MM.1S (cell line): Measurements from ENCODE around the gene PLCB1.

ENCODE experiments used
- DNase-seq: peaks from one replicate; pipeline ENCODE4 v3.0.0-alpha.2; 2015
- H2AFZ ChIP-seq: fragments of 300-600 bp; sonication (generic); 2 replicates; pipeline ENCODE4 v1.6.0; 2016; ENCODE audit warnings: antibody characterized with exemption, low read length
- H3F3A ChIP-seq: fragments of 300-600 bp; sonication (generic); 2 replicates; pipeline ENCODE4 v1.6.1; 2016; ENCODE audit warnings: mild to moderate bottlenecking, antibody characterized with exemption, low read length, moderate library complexity, mixed read lengths; ENCODE audit not compliant: insufficient read depth
- H3K27ac ChIP-seq: fragments of 300-600 bp; sonication (generic); 2 replicates; pipeline ENCODE4 v1.5.1; 2016; ENCODE audit warnings: mild to moderate bottlenecking, low read length
- H3K27me3 ChIP-seq: fragments of 300-600 bp; sonication (generic); replicated peaks from 2 replicates; pipeline ENCODE4 v1.6.0; 2016; ENCODE audit warnings: low read length; ENCODE audit not compliant: insufficient read depth
- H3K36me3 ChIP-seq: fragments of 300-600 bp; sonication (generic); replicated peaks from 2 replicates; pipeline ENCODE4 v1.6.1; 2016; ENCODE audit warnings: mild to moderate bottlenecking, low read length, mixed read lengths; ENCODE audit not compliant: insufficient read depth
- H3K4me1 ChIP-seq: fragments of 300-600 bp; sonication (generic); 2 replicates; pipeline ENCODE4 v1.6.1; 2016; ENCODE audit warnings: low read length, mixed read lengths
- H3K4me2 ChIP-seq: fragments of 300-600 bp; sonication (generic); 2 replicates; pipeline ENCODE4 v1.6.0; 2016; ENCODE audit warnings: low read depth, low read length
- H3K4me3 ChIP-seq: fragments of 300-600 bp; sonication (generic); 2 replicates; pipeline ENCODE4 v1.5.1; 2016; ENCODE audit warnings: low read length, mixed read lengths
- H3K79me2 ChIP-seq: fragments of 300-600 bp; sonication (generic); 2 replicates; pipeline ENCODE4 v1.6.1; 2016; ENCODE audit warnings: mixed run types, low read length, mixed read lengths
- H3K9ac ChIP-seq: fragments of 300-600 bp; sonication (generic); 2 replicates; pipeline ENCODE4 v1.6.1; 2016; ENCODE audit warnings: low read length, mixed read lengths
- H3K9me2 ChIP-seq: fragments of 300-600 bp; sonication (generic); replicated peaks from 2 replicates; pipeline ENCODE4 v1.6.1; 2016; ENCODE audit warnings: mild to moderate bottlenecking, low read length, mixed read lengths; ENCODE audit not compliant: insufficient read depth
- H3K9me3 ChIP-seq: fragments of 300-600 bp; sonication (generic); replicated peaks from 2 replicates; pipeline ENCODE4 v1.6.1; 2016; ENCODE audit warnings: mild to moderate bottlenecking, low read length, mixed read lengths; ENCODE audit not compliant: insufficient read depth
- H4K20me1 ChIP-seq: fragments of 300-600 bp; sonication (generic); 2 replicates; pipeline ENCODE4 v1.6.1; 2016; ENCODE audit warnings: mild to moderate bottlenecking, low read length, moderate library complexity, mixed read lengths; ENCODE audit not compliant: insufficient read depth
- CTCF ChIP-seq: fragments of 300-600 bp; sonication (generic); IDR thresholded peaks from 2 replicates; pipeline ENCODE4 v1.5.1; 2016; ENCODE audit warnings: antibody characterized with exemption, low read length, mixed read lengths
- EZH2 ChIP-seq: fragments of 300-600 bp; sonication (generic); optimal IDR thresholded peaks from 2 replicates; pipeline ENCODE3; 2017; ENCODE audit warnings: low read depth, mild to moderate bottlenecking, antibody characterized with exemption, low read length, mixed read lengths
- EZH2phosphoT487 ChIP-seq: fragments of 300-600 bp; sonication (generic); IDR thresholded peaks from 2 replicates; pipeline ENCODE4 v1.6.1; 2018; ENCODE audit warnings: antibody characterized with exemption, low read length

PLCB1 gene

GRCh38 chr20:8512003-8512402 is 379.9 kb downstream of the PLCB1 start:
- H3K4me3 ChIP-seq = no peak overlapping the region
- no peaks in the 10 kb centered on the region for H3F3A ChIP-seq
- no peak for DNase-seq
- no peak for TF ChIP-seq CTCF
- no peak for TF ChIP-seq EZH2
- TF ChIP-seq EZH2phosphoT487 = no peak
- no peaks in the 10 kb centered on the region for H3K9me3 ChIP-seq
- H3K4me2 ChIP-seq = no peak overlapping the region
- H4K20me1 ChIP-seq = no peaks in the 10 kb centered on the region
- H3K9ac ChIP-seq = no peak overlapping the region
- no peaks in the 10 kb centered on the region for H3K27me3 ChIP-seq
- no peaks in the 10 kb centered on the region for H3K79me2 ChIP-seq
- H3K4me1 ChIP-seq = no peaks in the 10 kb centered on the region
- H3K9me2 ChIP-seq = no peaks in the 10 kb centered on the region
- H2AFZ ChIP-seq = no peak overlapping the region
- H3K36me3 ChIP-seq = no peaks in the 10 kb centered on the region
- no peak overlapping the region for H3K27ac ChIP-seq

- TF ChIP-seq EZH2 (no peak), EZH2phosphoT487 (no peak), CTCF (no peak)
- no peak overlapping the region for H2AFZ ChIP-seq
- no peaks in the 10 kb centered on the region for H3K79me2 ChIP-seq
Observed at GRCh38 chr20:8515810-8516435, 383.9 kb downstream of the PLCB1 start.

GRCh38 chr20:8518878-8519277 is 386.8 kb downstream of the PLCB1 start:
- H4K20me1 ChIP-seq = no peaks in the 10 kb centered on the region
- H3K79me2 ChIP-seq = no peaks in the 10 kb centered on the region
- TF ChIP-seq EZH2phosphoT487 (no peak), EZH2 (no peak), CTCF (no peak)
- no peak for DNase-seq
- H3K27ac ChIP-seq = no peak overlapping the region
- H3F3A ChIP-seq = no peaks in the 10 kb centered on the region
- H3K9ac ChIP-seq = no peak overlapping the region
- H3K4me1 ChIP-seq = no peaks in the 10 kb centered on the region
- H3K9me2 ChIP-seq = no peaks in the 10 kb centered on the region
- no peak overlapping the region for H3K4me3 ChIP-seq
- H2AFZ ChIP-seq = peak overlapping the region; percentile 49; the same call in 1 of the 2 replicates
- no peaks in the 10 kb centered on the region for H3K9me3 ChIP-seq
- no peaks in the 10 kb centered on the region for H3K36me3 ChIP-seq
- H3K27me3 ChIP-seq = no peaks in the 10 kb centered on the region
- H3K4me2 ChIP-seq = no peak overlapping the region; the same call in 1 of the 2 replicates

More at GRCh38 chr20:8515810-8516435, 383.9 kb downstream of the PLCB1 start:
- Histone ChIP-seq H3K36me3 (no peaks in the 10 kb centered on the region), H4K20me1 (no peaks in the 10 kb centered on the region), H3K4me3 (no peak overlapping the region), H3K4me2 (no peak overlapping the region), H3K27ac (no peak overlapping the region), H3K27me3 (no peaks in the 10 kb centered on the region), H3K9ac (no peak overlapping the region), H3K9me3 (no peaks in the 10 kb centered on the region), H3F3A (no peaks in the 10 kb centered on the region), H3K4me1 (no peaks in the 10 kb centered on the region), H3K9me2 (no peaks in the 10 kb centered on the region)
- DNase-seq = no peak
